Activated naive CD4-positive, alpha-beta T cell treated with Interleukin-2 at 50 U/mL for 16 hours (primary cell): Measurements from ENCODE around the gene SSH2.
"Not testable (repeated sequence)": the region's sequence is repeated elsewhere in the genome, so short reads cannot be mapped to it uniquely, and the experiment has no call there.

Experiments used
- DNase-seq: peaks from one replicate; pipeline ENCODE4 v3.0.0-alpha.2; 2020

SSH2 gene

GRCh38 chr17:29835435-29836351, 94.3 kb downstream of the SSH2 start:
- no peak for DNase-seq

DNA sequence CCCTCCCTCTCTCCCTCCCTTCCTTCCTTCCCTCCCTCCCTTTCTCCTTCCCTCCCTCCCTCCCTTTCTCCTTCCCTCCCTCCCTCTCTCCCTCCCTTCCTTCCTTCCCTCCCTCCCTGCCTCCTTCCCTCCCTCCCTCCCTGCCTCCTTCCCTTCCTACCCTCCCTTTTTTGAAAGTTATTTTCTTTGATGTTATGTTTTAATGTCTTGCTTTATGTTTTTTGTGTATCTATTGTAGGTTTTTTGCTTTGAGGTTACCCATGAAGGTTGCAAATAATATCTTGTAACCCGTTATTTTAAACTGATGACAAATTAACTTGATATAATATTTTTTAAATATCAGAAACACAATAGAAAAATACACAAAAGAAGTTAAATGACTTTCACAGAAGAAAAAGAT, 96.2 kb downstream of the SSH2 start:
- DNase-seq: no peak

DNA sequence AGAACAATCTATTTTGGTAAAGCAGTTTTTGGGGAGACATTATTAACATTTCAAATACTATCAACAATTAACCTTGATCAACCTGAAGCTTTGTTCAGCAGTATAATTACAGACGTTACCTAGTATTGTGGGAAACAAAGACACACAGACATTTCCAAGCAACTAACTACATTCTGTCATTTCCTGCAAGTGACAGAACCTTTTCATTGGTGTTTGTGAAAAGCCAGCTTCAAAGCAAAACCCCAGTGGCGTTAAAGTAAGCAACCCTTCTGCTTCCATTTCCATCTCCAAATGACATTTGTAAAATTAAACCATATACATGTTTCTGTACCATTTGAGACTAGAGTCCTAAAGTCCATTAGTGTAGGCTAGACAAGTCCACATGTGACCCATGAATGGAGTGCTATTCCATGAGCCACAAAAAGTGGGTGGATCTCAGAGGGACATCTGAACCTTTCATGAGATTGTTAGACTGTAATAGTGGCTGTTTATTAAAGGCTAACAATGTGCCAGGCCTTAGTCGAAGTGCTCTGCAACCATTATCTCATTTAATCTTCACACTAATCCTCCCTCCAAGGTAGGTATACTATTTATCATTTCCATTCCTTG, 101.2 kb downstream of the SSH2 start:
- no peak for DNase-seq

DNA sequence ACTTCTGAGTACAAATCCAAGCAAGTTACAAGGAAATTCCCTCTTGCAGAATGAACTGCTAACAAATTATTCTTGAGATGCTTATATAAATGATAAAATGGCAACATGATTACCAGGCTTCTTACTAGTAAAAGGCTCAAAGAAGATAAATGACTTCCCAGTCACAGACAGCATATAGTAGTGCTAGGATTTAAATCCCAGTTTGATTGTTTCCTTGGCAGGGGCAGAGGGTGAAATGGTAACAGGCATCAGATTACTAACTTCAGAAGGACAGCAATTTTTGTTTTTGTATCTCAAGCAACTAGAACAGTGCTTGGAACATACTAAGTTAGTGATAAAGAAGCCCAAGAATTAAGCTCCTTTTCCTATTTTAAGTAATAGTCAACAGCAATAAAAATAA, 102.8 kb downstream of the SSH2 start:
- DNase-seq: no peak

- no peak for DNase-seq
These were observed 103.8 kb downstream of the SSH2 start for GRCh38 chr17:29826114-29826692.

- DNase-seq: no peak
These were observed 104.4 kb downstream of the SSH2 start for GRCh38 chr17:29825604-29826003.

DNA sequence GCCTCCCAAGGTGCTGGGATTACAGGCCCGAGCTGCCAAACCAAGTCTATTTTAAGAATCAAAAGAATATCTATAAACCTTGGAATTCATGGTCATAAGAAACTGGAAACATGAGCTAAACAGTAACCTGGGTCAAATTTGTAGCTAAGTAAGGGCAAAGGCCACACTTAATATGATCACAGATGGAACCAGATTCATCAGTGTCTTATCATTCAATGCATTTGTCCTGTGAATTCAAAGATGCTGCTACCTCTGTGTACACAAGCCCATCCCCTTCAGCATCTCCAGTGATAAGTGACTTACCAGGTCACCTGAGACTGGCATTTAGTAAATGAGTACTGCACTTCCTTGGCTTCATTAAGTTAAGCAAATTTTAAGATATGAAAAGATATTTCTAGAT, 108.1 kb downstream of the SSH2 start:
- DNase-seq: no peak

DNA sequence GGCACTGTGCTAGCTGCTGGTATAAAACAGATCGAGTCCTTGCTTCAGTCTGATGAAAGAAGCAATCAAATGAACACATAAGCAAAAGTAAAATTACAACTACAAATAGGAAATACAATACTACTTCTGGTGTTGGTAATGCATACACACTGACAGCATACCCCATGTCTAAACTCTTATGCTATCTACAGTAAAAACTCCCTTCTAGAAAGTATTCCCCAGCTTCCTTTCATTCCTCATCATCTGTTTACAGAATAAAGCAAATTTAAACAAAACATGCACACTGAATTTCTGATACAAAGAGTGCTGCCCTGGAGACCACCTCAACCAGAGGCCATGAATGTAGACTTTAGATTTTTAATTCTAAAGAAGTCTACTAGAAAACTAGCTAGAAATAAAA, 109.6 kb downstream of the SSH2 start:
- no peak for DNase-seq

DNA sequence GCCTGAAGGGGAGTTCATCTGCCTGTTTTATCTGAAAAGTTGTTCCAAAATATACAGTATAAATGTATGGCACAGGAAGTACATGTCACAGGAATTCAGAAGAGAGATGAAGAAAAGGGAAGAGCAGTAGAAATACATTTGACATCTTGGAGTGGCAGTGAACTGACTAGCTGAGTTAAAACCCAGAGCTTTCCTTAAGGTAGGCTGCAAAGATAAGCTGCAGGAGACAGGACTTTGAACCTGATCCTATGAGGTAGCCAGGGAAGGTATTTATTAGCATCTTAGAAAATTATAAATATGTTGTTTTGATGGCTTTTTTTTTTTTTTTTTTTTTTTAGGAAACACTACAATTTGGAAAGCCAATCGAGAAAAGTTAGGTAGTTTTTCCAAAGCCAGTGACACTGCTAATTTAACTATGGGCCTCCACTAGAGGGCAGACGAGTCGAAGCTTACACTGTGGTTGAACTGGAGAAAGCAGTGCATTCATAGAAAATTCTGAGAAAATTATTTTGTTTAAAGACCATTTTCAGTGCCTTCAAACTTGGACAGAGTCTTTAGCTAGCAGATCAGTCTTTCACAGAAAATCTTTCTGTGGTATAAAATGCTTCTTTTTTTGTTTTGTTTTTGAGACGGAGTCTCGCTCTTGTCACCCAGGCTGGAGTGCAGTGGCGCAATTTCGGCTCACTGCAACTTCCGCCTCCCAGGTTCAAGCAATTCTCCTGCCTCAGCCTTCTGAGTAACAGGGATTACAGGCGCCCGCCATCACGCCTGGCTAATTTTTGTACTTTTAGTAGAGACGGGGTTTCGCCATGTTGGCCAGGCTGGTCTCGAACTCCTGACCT, 122.3 kb downstream of the SSH2 start:
- peak; percentile 69 for DNase-seq

- DNase-seq: no peak
These were observed 127.8 kb downstream of the SSH2 start for GRCh38 chr17:29802246-29802645.

GRCh38 chr17:29800457-29800856, 129.6 kb downstream of the SSH2 start:
- no peak for DNase-seq

DNA sequence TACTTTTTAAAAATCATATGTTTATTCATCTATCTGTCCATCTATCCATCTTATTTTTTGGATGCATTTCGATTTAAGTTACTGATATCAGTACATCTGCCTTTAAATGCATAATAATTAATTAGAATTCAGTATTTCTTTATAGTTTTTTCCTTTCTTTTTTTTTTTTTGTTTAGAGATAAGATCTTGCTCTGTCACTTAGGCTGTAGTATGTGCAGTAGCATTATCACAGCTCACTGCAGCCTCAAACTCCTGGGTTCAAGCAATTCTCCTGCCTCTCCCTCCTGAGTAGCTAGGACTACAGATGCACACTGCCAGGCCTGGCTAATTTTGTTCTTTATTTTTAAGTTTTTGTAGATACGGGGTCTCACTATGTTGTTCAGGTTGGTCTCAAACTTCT, 133.4 kb downstream of the SSH2 start:
- DNase-seq: no peak

GRCh38 chr17:29793501-29793900, 136.5 kb downstream of the SSH2 start:
- DNase-seq: no peak

DNA sequence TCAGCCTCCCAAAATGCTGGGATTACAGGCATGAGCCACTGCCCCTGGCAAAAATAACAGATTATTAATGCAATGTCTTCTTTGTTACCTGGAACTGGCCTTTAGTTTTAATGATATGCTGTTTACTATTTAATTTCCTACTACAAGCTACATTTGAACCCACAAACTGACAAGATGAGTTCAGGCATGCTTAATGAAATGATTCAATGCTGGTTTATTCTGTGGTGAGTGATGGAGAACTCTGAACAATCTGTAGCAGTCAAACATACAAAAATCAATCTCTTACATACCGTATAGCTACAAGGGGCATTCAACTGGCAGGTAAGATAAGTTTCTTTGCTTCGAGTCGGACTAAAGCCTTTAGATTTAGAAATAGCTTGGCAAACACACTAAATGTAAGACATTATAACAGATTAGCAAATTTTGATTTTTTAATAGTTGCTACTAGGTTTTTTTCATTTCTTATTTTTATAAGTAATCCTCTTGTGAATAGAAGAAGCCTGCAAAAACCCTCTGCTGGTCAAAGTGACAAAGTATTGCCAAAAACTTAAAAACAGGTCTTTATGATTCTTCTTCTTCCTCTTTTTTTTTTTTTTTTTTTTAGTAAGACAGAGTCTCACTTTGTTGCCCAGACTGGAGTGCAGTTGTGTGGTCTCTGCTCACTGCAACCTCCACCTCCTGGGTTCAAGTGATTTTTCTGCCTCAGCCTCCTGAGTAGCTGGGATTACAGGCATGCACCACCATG, 138.5 kb downstream of the SSH2 start:
- no peak for DNase-seq

- no peak for DNase-seq
These were observed 140.5 kb downstream of the SSH2 start for GRCh38 chr17:29789196-29790170.

GRCh38 chr17:29787995-29788394, 142.0 kb downstream of the SSH2 start:
- no peak for DNase-seq

DNA sequence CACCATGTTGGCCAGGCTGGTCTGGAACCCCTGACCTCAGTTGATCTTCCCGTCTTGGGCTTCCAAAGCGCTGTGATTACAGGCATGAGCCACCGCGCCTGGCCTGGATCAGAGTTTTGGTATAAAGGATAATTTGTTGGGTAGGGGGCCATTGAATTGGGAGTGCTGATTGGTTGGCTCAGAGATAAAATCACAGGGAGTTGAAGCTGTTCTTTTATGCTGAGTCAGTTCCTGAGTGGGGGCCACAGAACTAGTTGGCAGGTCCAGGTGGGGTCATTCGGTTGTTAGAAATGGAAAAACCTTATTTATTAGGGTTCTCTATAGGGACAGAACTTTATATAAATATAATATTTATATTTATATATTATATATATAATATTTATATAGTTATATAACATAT, 147.1 kb downstream of the SSH2 start:
- no peak for DNase-seq

DNA sequence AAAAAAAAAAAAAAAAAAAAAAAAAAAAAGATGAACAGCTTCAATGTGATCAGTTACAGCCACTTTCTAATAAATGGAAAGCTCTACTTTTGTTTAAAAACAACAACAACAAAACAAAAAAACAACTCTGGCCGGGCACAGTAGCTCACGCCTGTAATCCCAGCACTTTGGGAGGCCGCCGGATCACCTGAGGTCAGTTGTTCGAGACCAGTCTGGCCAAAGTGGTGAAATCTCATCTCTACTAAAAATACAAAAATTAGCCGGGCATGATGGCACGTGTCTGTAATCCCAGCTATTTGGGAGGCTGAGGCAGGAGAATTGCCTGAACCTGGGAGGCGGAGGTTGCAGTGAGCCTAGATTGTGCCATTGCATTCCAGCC, 150.2 kb downstream of the SSH2 start:
- not testable (repeated sequence) for DNase-seq

- DNase-seq: peak; percentile 84
These were observed 150.8 kb downstream of the SSH2 start for GRCh38 chr17:29778956-29779811.

DNA sequence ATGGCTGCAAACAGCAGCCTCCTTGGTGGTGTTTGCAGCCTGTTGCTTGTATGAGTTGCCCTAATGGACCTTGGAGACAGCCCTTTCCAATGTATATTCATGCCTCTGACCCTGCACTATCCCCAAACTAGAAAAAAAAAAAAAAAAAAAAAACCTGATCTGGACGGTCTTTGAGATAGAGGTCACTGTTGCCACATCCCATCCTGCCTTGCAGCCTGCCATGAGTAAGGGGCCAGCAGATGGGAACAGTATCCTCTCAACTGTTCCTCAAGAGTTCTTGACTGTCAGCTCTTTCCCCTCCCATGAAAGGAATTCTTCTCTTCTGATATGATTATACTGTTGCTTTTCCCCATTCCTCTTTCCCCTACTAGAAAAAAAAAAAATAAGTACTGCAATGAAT, 152.4 kb downstream of the SSH2 start:
- no peak for DNase-seq
